ENCODE measurements around the gene MFNG.

GRCh38 chr22:37525073-37525745 is 39.0 kb upstream of the MFNG start:
- no peak for TF ChIP-seq CTCF (IDR thresholded peaks at IDR 0.05; ENCODE audit: poor library complexity, severe bottlenecking)
- no peak for TF ChIP-seq EZH2 (IDR thresholded peaks at IDR 0.05; ENCODE audit: borderline replicate concordance, insufficient read depth, low read length, poor library complexity, severe bottlenecking)
- TF ChIP-seq POLR2AphosphoS5 (IDR thresholded peaks at IDR 0.05) = no peak
- no peak for TF ChIP-seq TAF1 (IDR thresholded peaks at IDR 0.05; ENCODE audit: low read depth)

Data from neural cell (in vitro differentiated cells).